Astrocyte (in vitro differentiated cells and primary cell): Measurements from ENCODE around the gene SLFN12L. TPM values are rescaled to one million over a fixed set of nuclear protein-coding genes. Genes with fewer than 3 reads are reported as not detected.
"Not testable (repeated sequence)": the region's sequence is repeated elsewhere in the genome, so short reads cannot be mapped to it uniquely, and the experiment has no call there.

ENCODE experiments used
- DNase-seq: peaks from one replicate; pipeline ENCODE4 v3.0.0-alpha.2; 2010; ENCODE audit warnings: low read depth
- FAIRE-seq: peaks from 2 replicates; lab custom pipeline; 2011; peaks lifted over from hg19 to GRCh38; lab: Jason Lieb, UNC
- H2AFZ ChIP-seq: 2 replicates; pipeline ENCODE4 v1.6.0; 2012; ENCODE audit warnings: low read depth, low read length, inconsistent platforms
- H3K27ac ChIP-seq: 2 replicates; pipeline ENCODE4 v1.5.1; 2011; ENCODE audit warnings: low read depth, low read length, inconsistent platforms
- H3K27me3 ChIP-seq: 2 replicates; pipeline ENCODE4 v1.6.0; 2011; ENCODE audit warnings: low read length, inconsistent platforms; ENCODE audit not compliant: insufficient read depth
- H3K36me3 ChIP-seq: 2 replicates; pipeline ENCODE4 v1.5.1; 2011; ENCODE audit warnings: low read length, inconsistent platforms; ENCODE audit not compliant: insufficient read depth
- H3K4me1 ChIP-seq: 2 replicates; pipeline ENCODE4 v1.5.1; 2011; ENCODE audit warnings: low read length, inconsistent platforms; ENCODE audit not compliant: insufficient read depth
- H3K4me2 ChIP-seq: 2 replicates; pipeline ENCODE4 v1.6.0; 2012; ENCODE audit warnings: low read length, inconsistent platforms
- H3K4me3 ChIP-seq: 2 replicates; pipeline ENCODE4 v1.5.1; 2011; ENCODE audit warnings: low read depth, mild to moderate bottlenecking, low read length, inconsistent platforms; ENCODE audit not compliant: insufficient read depth
- H3K79me2 ChIP-seq: 2 replicates; pipeline ENCODE4 v1.6.0; 2012; ENCODE audit warnings: mild to moderate bottlenecking, low read length, inconsistent platforms; ENCODE audit not compliant: insufficient read depth
- H3K9ac ChIP-seq: 2 replicates; pipeline ENCODE4 v1.6.0; 2012; ENCODE audit warnings: mild to moderate bottlenecking, low read length, inconsistent platforms
- H3K9me3 ChIP-seq: 2 replicates; pipeline ENCODE4 v1.5.1; 2012; ENCODE audit warnings: low read depth, mild to moderate bottlenecking, low read length, inconsistent platforms; ENCODE audit not compliant: insufficient read depth
- H4K20me1 ChIP-seq: 2 replicates; pipeline ENCODE4 v1.6.0; 2012; ENCODE audit warnings: low read length, inconsistent platforms; ENCODE audit not compliant: insufficient read depth
- H3K27ac Mint-ChIP-seq: one replicate; pipeline ENCODE4 v1.8.0; 2021; ENCODE audit warnings: mild to moderate bottlenecking, mixed read lengths; ENCODE audit not compliant: unreplicated experiment
- H3K27me3 Mint-ChIP-seq: one replicate; pipeline ENCODE4 v1.8.0; 2021; ENCODE audit warnings: low read depth, mixed read lengths; ENCODE audit not compliant: unreplicated experiment
- H3K36me3 Mint-ChIP-seq: one replicate; pipeline ENCODE4 v1.8.0; 2021; ENCODE audit warnings: low read depth, mixed read lengths; ENCODE audit not compliant: unreplicated experiment
- H3K4me1 Mint-ChIP-seq: one replicate; pipeline ENCODE4 v1.8.0; 2021; ENCODE audit warnings: low read depth, mixed read lengths; ENCODE audit not compliant: unreplicated experiment
- H3K4me3 Mint-ChIP-seq: one replicate; pipeline ENCODE4 v1.8.0; 2021; ENCODE audit warnings: mild to moderate bottlenecking, moderate library complexity, mixed read lengths; ENCODE audit not compliant: unreplicated experiment
- H3K9me3 Mint-ChIP-seq: one replicate; pipeline ENCODE4 v1.8.0; 2021; ENCODE audit warnings: mild to moderate bottlenecking, mixed read lengths; ENCODE audit not compliant: unreplicated experiment
- EZH2 ChIP-seq: IDR thresholded peaks from 2 replicates; pipeline ENCODE4 v1.6.1; 2012; ENCODE audit warnings: mild to moderate bottlenecking, low read length, inconsistent platforms; ENCODE audit not compliant: insufficient read depth
- total RNA-seq: library from RNA; stranded (reverse); gene quantifications from 2 replicates; pipeline ENCODE4 v1.2.1, GENCODE V29; 2021
- TF ChIP-seq, protein P1 (sequence below): IDR thresholded peaks from 2 replicates; pipeline ENCODE4 v1.5.1; 2011; ENCODE audit warnings: low read depth, mild to moderate bottlenecking, inconsistent platforms, low read length, moderate library complexity; ENCODE audit not compliant: insufficient read depth

The SLFN12L gene
- total RNA-seq, 1 donor from 2014 or later = 0.14 TPM

- H3K9ac ChIP-seq = no peak overlapping the region
- H3K27ac Mint-ChIP-seq = no peak overlapping the region
- FAIRE-seq (no peak), DNase-seq (no peak)
- H3K27ac ChIP-seq = no peak overlapping the region
- no peaks in the 10 kb centered on the region for H3K36me3 ChIP-seq
- peaks cover 19% of the 10 kb centered on the region for H3K27me3 ChIP-seq
- no peak overlapping the region for H3K4me3 Mint-ChIP-seq
- peaks cover 32% of the 10 kb centered on the region for H3K27me3 Mint-ChIP-seq
- no peaks in the 10 kb centered on the region for H3K36me3 Mint-ChIP-seq
- no peaks in the 10 kb centered on the region for H3K79me2 ChIP-seq
- TF ChIP-seq, protein P1, sequence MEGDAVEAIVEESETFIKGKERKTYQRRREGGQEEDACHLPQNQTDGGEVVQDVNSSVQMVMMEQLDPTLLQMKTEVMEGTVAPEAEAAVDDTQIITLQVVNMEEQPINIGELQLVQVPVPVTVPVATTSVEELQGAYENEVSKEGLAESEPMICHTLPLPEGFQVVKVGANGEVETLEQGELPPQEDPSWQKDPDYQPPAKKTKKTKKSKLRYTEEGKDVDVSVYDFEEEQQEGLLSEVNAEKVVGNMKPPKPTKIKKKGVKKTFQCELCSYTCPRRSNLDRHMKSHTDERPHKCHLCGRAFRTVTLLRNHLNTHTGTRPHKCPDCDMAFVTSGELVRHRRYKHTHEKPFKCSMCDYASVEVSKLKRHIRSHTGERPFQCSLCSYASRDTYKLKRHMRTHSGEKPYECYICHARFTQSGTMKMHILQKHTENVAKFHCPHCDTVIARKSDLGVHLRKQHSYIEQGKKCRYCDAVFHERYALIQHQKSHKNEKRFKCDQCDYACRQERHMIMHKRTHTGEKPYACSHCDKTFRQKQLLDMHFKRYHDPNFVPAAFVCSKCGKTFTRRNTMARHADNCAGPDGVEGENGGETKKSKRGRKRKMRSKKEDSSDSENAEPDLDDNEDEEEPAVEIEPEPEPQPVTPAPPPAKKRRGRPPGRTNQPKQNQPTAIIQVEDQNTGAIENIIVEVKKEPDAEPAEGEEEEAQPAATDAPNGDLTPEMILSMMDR = no peak
- TF ChIP-seq EZH2 = no peak
- H3K9me3 ChIP-seq = no peaks in the 10 kb centered on the region
- H4K20me1 ChIP-seq = no peaks in the 10 kb centered on the region
- no peaks in the 10 kb centered on the region for H3K4me1 Mint-ChIP-seq
- H3K4me3 ChIP-seq = no peak overlapping the region
- no peaks in the 10 kb centered on the region for H3K4me1 ChIP-seq
- peaks cover 2% of the 10 kb centered on the region for H3K9me3 Mint-ChIP-seq
- no peak overlapping the region for H2AFZ ChIP-seq
- H3K4me2 ChIP-seq = no peak overlapping the region
These were observed 22.5 kb downstream of the SLFN12L start for GRCh38 chr17:35515027-35515426.

GRCh38 chr17:35514564-35514963 lies 22.9 kb downstream of the SLFN12L start:
- Histone ChIP-seq H3K79me2 (no peaks in the 10 kb centered on the region), H3K4me2 (no peak overlapping the region), H3K4me3 (no peak overlapping the region), H3K4me1 (no peaks in the 10 kb centered on the region), H2AFZ (no peak overlapping the region), H3K36me3 (no peaks in the 10 kb centered on the region), H3K27ac (no peak overlapping the region), H3K27me3 (peaks cover 19% of the 10 kb centered on the region), H4K20me1 (no peaks in the 10 kb centered on the region), H3K9me3 (no peaks in the 10 kb centered on the region), H3K9ac (no peak overlapping the region)
- Mint-ChIP-seq H3K36me3 (no peaks in the 10 kb centered on the region), H3K4me3 (no peak overlapping the region), H3K9me3 (peaks cover 2% of the 10 kb centered on the region), H3K4me1 (no peaks in the 10 kb centered on the region), H3K27ac (no peak overlapping the region), H3K27me3 (peaks cover 34% of the 10 kb centered on the region)
- no peak for TF ChIP-seq EZH2
- TF ChIP-seq, protein P1 = no peak
- no peak for FAIRE-seq
- DNase-seq = no peak

- Mint-ChIP-seq H3K4me1 (no peaks in the 10 kb centered on the region), H3K27ac (no peak overlapping the region)
- H3K27me3 ChIP-seq = peaks cover 15% of the 10 kb centered on the region
These were observed 27.4 kb downstream of the SLFN12L start for GRCh38 chr17:35510052-35510451.

GRCh38 chr17:35507714-35508113 lies 29.8 kb downstream of the SLFN12L start:
- not testable (repeated sequence) for FAIRE-seq, H3K27ac Mint-ChIP-seq

More at GRCh38 chr17:35510052-35510451, 27.4 kb downstream of the SLFN12L start:
- DNase-seq (no peak), FAIRE-seq (no peak)
- Histone ChIP-seq H3K4me2 (no peak overlapping the region), H3K4me1 (no peaks in the 10 kb centered on the region), H3K79me2 (no peaks in the 10 kb centered on the region), H4K20me1 (no peaks in the 10 kb centered on the region), H3K9ac (no peak overlapping the region), H2AFZ (no peak overlapping the region), H3K27ac (no peak overlapping the region), H3K36me3 (no peaks in the 10 kb centered on the region), H3K4me3 (no peak overlapping the region), H3K9me3 (no peaks in the 10 kb centered on the region)
- H3K27me3 Mint-ChIP-seq = peaks cover 26% of the 10 kb centered on the region
- no peak overlapping the region for H3K4me3 Mint-ChIP-seq
- no peaks in the 10 kb centered on the region for H3K9me3 Mint-ChIP-seq
- no peaks in the 10 kb centered on the region for H3K36me3 Mint-ChIP-seq
- TF ChIP-seq, protein P1 = no peak
- no peak for TF ChIP-seq EZH2

More at GRCh38 chr17:35507714-35508113, 29.8 kb downstream of the SLFN12L start:
- H3K4me2 ChIP-seq, DNase-seq, H3K36me3 Mint-ChIP-seq, H3K79me2 ChIP-seq, H3K4me3 Mint-ChIP-seq, H3K27ac ChIP-seq, H4K20me1 ChIP-seq, H3K36me3 ChIP-seq, H3K4me1 Mint-ChIP-seq, H3K4me1 ChIP-seq, H3K9me3 ChIP-seq, H3K27me3 ChIP-seq, H3K9me3 Mint-ChIP-seq, H3K4me3 ChIP-seq, H3K9ac ChIP-seq, H2AFZ ChIP-seq: not testable (repeated sequence)
- peaks cover 27% of the 10 kb centered on the region for H3K27me3 Mint-ChIP-seq
